GM21367 (cell line): Measurements from ENCODE around the gene TWIST2.

ENCODE experiments used
- ATAC-seq: cut with Tn5 transposase; IDR thresholded peaks from one replicate; pipeline ENCODE4 v1.9.1; 2021; ENCODE audit not compliant: unreplicated experiment

Gene TWIST2

DNA sequence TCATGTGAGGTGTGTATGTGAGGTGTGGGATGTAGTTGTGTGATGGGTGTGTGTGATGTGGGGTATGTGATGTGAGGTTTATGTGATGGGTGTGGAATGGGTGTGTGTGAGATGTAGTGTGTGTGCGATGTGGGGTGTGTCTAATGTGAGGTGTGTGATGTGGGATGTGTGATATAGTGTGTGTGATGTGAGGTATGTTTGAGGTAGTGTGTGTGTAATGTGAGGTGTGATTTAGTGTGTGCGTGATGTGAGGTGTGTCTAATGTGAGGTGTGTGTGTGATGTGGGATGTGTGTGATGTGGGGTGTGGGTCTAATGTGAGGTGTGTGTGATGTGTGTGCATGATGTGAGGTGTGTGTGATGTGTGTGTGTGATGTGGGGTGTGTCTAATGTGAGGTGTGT is 55.3 kb downstream of the TWIST2 start:
- no peak for ATAC-seq

DNA sequence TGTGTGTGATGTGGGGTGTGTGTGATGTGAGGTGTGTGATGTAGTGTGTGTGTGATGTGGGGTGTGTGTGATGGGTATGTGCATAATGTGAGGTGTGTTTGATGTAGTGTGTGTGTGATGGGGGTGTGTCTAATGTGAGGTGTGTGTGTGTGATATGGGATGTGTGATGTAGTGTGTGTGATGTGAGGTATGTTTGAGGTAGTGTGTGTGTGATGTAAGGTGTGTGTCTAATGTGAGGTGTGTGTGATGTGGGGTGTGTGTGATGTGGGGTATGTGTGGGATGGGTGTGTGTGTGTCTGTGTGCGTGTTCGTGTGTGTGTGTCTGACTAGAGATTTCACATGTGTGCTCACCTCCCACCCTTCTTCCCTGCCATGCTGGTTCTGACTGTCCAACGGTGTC is 56.3 kb downstream of the TWIST2 start:
- ATAC-seq: no peak

DNA sequence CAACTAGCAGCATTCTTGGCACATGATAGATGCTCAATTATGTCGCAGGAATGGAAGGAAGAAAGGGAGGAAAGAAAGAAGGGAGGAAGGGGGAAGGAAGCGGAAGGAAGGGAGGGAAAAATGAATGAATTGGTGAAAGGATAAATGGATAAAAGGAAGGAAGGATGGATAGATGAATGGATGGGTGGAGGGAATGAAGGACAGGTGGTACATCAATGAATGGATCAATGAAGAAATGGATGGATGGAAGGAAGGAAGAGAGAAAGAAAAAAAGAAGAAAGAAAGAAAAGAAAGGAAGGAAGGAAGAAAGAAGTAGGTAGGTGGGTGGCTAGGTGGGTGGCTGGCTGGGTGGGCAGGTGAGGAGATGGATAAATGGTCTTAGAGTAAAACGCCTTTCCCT is 56.8 kb downstream of the TWIST2 start:
- ATAC-seq: no peak

DNA sequence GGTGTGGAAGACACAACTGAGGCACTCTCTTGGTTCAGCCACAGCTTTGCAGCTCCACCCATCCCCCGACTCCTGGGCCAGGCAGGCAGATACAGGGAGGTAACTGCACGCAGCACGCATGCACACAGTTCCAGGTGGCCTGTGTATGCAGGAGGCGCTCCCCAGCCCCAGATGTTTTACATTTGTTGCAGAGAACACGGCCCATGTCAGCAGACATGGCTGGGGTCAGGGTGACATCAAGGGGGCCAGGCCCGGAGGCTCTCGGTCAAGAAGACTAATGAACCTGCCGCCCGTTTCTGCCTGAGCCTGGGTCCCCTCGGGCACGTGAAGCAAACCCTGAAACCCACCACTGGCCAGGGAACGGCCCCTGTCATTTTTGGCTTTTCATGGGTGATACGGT is 57.3 kb downstream of the TWIST2 start:
- no peak for ATAC-seq

DNA sequence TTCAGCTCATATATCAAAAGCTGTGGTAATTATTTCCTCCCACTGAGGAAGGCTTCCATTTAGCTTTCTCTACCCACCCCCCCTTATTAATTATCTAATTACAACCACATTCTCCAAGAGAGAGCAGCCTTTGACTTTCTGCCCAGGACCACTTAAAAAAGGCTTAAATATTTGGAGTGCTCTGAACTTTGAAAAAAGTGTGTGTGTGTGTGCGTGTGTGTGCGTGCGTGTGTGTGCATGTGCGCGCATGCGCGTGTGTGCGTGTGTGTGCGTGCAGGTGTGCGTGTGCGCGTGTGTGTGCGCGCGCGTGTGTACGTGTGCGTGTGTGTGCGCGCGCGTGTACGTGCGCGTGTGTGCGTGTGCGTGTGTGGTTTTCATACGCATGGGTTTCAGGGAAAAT is 57.8 kb downstream of the TWIST2 start:
- no peak for ATAC-seq

DNA sequence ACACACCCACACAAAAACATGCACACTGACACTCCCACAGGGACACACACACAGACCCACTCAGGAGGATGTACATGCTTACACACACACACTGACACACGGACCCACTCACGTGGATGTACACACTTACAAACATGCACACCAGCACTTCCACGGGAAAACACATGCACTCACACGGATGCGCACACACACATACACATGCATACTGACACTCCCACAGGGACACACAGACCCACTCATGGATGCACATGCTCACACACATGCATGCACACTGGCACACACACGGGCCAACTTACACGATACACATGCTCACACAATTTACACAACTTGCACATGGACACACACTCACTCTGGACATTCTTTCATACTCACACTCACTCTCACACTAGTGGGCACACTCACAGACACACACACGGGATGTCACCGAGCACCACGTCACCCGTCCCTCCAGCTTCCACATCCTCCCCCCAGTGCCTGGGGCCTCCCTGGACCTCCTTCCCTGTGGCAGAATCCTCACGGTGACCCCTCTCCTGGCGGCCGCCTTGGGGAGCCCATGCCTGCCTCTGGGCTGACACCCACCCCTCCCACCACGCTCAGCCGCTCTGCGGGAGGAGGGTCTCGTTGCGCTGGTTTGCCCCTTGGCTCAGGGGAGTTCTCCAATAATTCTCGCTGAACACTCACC is 58.5 kb downstream of the TWIST2 start:
- no peak for ATAC-seq

DNA sequence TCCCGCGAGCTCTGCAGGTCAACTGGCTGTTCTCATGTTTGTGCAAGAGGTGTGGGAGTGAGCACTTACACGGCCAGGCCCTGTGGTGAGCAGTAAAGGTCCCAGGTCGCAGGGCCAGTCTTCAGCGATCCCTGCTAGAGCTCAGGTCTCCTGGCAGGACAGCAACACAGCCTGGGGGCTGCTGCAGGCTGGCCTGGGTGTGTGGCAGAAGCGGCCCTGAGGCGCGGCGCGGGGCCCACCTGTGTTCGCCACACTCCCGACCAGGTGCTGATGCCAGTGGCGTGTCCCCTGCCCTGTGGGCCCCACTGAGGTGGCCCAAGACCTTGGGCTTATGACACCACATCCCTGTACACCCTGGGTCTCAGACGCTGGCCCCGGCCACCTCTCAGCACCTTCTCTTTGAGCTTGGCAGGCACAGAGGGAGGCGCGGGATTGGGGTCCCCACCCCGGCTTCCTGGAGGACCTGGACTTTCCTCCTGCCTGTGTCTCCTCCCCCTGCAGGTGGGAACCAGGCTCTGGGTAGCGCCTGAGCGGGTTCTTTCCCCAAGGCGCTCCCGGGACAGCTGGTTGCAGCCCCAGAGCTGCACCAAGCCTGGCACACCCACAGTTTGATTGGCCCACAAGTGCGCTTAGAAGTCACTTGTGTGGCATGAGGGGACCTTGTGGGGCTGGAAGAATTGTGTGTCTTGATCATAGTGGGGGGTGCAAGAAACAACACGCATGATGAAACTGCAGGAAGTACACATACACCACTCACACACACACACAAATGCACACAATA is 59.2 kb downstream of the TWIST2 start:
- no peak for ATAC-seq

DNA sequence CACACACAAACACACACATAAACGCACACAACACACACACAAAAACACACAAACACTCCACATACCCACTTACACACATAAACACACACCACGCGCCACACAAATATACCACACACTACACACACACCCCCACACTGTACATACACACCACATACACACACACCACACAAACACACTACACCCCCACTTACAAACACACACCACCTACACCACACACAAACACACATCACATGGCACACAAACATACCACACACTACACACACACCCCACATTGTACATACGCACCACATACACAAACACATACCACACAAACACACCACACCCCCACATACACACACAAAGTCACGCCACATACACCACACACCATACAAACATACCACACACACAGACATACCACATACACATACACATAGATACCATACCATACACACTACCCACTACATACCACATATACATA is 59.9 kb downstream of the TWIST2 start:
- ATAC-seq: no peak

DNA sequence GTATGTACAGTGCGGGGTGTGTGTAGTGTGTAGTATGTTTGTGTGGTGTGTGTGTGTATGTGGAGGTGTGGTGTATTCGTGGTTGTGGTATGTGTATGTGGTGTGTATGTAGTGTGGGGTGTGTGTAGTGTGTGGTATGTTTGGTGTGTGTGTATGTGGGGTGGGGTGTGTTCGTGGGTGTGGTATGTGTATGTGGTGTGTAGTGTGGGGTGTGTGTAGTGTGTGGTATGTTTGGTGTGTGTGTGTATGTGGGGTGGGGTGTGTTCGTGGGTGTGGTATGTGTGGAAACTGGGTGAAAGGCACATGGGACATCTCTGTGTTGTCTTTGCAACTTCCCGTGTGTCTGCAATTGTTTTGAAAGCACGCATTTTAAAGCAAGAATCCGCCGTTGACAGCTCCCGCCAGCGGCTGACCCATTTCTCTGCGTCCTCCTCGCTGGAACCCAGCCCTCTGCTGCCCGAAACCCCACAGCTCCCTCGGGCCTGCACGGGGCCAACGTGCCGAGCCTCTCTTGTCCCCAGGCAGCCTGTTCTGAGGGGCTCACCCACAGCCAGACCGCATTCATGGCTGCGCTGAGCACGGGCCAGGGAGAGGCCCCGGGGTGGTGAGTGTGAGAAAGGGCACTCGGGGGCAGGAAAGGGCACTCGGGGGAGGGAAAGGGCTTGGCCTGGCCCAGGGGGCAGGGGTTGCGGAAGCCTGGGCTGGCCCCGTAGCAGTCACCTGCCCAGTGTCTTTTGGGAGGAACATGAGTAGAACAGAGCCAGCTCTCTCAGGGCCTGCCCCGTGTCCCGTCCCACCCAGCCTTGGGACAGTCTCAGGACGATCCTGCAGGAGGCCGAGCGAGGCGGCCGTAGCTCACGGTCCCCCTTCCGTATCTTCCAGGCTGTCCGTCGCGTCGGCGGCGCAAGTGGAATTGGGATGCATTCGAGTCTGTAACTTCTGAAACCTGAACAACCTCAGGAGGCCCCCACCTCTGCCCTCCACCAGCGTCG is 61.4 kb downstream of the TWIST2 start:
- no peak for ATAC-seq

DNA sequence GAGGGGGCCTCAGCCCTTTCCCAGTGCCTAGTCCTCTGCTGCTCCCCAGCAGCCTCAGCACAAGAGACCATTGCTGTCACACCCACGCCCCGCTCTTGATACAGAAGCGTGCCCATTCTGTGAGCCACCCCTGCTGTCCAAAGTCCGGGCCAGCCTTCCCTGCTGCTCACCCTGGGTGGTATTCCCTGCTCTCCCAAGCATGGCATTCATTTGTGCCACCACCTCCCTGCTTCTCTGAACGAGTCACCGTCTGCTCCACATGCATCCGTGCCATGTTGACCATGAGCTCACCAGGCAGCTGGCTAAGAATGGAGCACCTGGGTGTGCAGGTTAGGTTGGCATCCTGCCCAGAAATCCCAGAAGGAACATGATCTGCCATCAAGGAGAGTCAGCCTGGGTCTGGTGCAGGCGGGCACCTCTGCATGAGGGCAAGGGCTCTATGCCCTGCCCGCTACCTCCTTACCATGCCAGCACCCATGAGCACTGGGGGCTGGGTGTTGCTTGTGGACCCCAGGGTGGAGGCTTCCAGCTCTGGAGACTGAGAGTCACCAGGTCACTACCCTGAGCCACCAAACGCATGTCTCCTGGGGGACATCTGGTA is 63.0 kb downstream of the TWIST2 start:
- ATAC-seq: no peak

DNA sequence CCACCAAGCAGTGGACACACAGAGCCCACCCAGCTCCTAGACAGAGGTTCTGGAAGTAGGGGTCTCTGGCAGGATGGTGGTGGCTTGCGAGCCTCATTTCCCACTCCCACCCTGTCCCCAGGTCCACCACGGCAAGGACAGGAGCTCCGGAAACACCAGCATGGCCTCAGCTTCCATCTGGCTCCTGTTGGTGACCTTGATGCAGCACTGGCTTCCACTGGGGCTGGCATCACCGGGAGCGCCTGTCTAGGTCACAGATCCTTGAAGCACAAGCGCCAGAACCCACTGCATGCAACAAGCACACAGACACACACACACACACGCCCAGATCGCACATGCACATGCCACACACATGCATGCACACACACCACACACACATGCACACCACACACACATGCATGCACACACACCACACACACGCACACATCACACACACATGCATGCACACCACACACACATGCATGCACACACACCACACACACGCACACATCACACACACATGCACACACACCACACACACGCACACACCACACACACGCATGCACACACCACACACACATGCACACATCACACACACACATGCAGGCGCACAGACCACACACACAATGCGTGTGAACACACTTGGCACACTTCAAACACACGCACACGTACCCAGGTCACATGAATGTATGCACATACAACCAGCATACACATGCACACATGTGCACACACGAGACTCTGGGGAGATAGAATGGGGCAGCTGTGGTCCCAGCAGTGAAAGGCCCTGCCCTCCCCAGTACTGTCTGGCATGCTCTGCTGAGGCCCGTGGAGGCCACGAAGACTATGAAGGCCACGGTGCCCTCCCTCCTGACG is 63.7 kb downstream of the TWIST2 start:
- no peak for ATAC-seq

DNA sequence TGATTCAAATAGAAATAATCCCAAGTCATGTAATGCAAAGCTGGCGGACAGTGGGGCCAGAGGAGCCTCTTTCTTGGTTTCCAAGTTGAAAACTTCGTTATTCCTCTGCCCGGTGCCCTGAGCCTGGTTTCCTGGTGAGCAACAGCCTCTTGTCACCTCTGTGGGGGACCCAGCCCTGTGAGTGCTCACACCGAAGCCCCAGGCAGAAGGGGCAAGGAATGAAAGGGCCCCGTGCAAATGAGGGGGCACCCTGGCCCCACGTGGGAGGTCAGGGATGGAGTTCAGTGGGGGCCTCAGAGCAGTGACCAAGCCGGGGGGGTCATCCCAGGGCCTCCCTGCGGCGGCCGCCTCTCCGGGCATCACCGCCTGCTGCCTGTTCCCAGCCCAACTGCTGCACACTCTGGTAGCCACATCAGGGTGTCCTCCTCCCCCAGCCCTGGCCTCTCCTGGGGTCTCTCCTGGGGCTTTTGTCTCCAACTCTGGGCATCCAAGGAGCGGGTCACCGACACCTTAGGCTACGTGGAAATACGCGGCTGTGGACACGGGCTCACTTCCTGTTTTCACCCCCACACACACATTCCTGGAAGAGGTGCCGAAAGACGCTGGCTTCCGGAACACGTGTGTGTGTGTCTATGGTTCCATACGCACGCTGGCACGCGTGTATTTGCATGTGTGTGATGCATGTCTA is 64.5 kb downstream of the TWIST2 start:
- no peak for ATAC-seq

DNA sequence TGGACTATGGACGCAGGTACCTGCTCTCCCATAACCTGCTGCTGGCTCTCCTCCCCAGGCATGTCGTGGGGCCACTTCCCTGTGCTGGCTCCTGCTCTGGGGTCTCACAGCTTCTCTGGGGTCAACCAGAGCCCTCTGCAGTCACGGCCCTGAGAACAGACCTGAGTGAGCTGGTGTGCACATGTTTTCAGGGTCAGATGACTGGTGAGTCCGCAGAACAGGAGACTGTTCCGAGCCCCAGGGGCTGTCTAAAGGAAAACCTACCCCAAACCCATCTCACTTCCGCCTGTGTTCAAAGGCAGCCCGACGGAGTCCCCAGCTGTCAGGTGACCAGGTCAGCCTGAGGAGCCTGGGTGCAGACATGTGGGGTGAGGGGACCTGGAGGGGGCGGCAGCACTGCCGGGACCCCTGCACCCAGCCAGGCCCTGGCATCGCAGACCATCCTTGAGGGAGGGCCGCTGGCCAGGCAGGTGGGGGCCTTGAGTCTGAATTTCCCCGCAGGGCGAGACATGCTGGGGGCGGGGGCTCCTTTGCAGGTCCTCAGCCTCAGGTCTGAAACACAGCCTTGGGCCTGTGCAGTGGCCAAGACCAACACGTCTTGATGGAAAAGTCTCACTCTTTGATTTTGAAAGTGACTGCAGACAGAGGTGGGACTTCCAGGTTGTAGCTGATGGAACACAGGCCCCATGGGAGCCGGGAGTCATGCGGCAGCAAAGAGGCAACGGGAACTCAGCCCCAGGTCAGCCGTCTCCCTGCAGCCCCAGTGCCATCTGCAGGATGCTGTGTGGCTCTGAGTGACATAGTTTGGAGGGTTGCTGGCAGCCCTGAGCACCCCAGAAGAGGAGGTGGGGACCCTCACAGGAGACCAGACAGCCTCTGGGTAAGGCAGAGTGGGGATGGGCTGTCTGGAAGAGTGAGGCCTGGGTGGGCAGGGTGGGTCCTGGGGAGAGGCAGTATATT is 65.3 kb downstream of the TWIST2 start:
- ATAC-seq: no peak

DNA sequence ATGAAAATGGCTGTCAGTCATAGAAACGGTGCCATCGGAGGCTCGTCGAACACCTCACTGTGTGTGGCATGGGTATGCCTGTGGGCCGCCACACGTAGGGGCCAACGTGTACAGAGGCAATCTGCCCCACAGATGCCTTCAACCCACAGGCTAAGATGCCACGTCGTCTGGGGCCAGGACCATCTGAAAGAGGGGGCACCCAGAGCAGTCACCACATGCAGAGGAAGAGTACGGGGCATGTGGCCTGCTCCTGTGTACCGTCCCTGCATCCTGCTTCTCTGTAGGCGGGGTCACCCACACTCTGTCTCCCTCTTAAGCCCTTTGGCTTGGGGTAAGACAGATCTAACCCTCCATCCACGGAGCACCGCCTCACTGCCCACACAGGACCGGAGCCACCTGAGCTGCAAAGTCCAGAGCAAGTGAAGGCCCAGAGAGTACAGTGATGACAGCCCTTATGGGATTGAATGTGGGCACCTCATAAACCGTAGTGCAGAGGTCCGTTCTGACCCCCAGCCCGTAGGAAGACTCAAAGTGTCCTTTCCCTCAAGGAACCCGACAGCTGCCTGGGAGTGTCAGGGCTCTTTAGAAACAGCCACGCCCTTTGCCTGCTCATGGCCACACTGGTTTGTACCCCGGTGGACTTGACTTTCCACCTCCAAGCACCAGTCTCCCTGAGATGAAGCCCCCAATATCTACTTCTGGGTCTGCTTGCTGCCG is 66.2 kb downstream of the TWIST2 start:
- ATAC-seq: no peak

DNA sequence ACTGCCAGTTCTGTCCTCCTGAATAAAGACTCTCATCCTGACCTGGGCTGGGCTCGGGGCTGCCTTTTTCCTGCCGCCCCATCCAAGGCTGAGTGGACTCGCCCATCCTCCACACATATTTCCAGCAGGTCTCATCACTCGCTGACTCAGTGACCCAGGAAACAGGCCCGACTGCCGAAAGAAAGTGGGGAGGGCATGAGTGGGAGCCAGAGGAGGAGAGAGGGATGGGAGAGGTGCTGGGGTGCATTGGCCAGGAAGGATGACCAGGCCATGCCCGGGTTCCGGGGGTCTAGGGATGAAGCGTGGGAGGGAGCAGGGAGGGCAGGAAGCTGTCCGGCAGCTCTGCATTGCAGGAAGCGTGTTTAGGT is 66.7 kb downstream of the TWIST2 start:
- ATAC-seq: no peak

DNA sequence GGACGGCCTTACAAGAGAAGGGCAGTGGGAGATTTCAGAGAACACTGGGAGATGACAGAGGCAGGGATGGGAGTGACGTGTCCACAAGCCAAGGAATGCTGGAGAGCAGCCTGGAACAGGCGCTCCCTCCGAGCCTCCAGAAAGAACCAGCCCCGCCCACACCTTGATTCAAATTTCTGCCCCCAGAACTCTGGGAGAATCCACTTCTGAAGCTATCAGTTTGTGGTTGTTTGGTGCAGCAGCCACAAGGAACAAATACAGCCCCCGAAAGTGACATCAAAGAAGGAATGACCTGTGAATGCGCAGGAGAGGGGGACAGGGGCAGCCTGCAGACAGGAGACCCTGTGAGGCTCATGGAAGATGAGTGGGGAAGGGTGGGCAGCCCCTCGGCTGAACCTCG is 67.3 kb downstream of the TWIST2 start:
- ATAC-seq: no peak

DNA sequence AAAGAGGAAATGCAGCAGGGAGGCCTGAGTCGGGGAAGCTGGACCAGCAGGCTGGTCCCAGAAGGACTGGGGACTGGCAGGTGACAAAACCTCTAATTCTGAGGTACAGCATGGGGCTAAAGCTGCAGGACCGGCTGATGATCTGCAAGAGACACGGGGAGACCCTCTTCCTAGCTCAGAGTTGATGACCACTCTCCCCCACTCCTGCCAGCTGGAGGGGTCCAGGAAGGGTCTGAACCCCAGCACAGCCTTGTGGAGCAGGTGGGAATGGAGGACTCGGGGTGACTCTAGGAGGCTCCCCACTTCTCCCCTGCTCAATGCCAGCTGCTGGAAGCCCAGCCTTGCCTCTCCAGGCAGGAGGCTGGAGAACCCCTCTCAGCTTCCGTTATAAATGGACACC is 67.7 kb downstream of the TWIST2 start:
- no peak for ATAC-seq
